Spleen (tissue), 11 donors: ENCODE results near the gene LIN37. TPM values are rescaled to one million over a fixed set of nuclear protein-coding genes. Genes with fewer than 3 reads are reported as not detected.
A peak's percentile ranks its signal among the peaks of the same experiment; 100 is the strongest.

Source experiments
- DNase-seq: peaks from one replicate; pipeline ENCODE4 v3.0.0-alpha.2; 2020
- H3K27ac ChIP-seq, 8 donors: fragments of 200-600 bp; sonication (generic) in 7 of 8; 1 replicate in 4 of 8; 2 replicates in 4 of 8; pipeline versions ENCODE4 v1.5.0 to v1.8.0; 2016 to 2021; ENCODE audit warnings: inconsistent platforms in 4 of 8, mild to moderate bottlenecking in 4 of 8, moderate library complexity in 1 of 8
- H3K27me3 ChIP-seq, 7 donors: fragments of 200-600 bp; sonication (generic) in 6 of 7; replicated peaks in 1 of 7; 1 replicate in 4 of 7; 2 replicates in 3 of 7; pipeline versions ENCODE4 v1.5.0 to v1.8.0; 2016 to 2021; ENCODE audit warnings: inconsistent platforms in 3 of 7, mild to moderate bottlenecking in 1 of 7
- H3K36me3 ChIP-seq, 6 donors: fragments of 200-600 bp; sonication (generic) in 5 of 6; 1 replicate in 4 of 6; 2 replicates in 2 of 6; pipeline versions ENCODE4 v1.5.0 to v1.8.0; 2016 to 2021; ENCODE audit warnings: inconsistent platforms in 2 of 6
- H3K4me1 ChIP-seq, 6 donors: fragments of 200-600 bp; sonication (generic) in 5 of 6; 1 replicate in 3 of 6; 2 replicates in 3 of 6; pipeline versions ENCODE4 v1.5.0 to v1.8.0; 2016 to 2021; ENCODE audit warnings: inconsistent platforms in 3 of 6
- H3K4me3 ChIP-seq, 8 donors: fragments of 200-600 bp; sonication (generic) in 7 of 8; 1 replicate in 4 of 8; 2 replicates in 4 of 8; pipeline versions ENCODE4 v1.5.0 to v1.8.0; 2016 to 2021; ENCODE audit warnings: inconsistent platforms in 4 of 8, mild to moderate bottlenecking in 4 of 8, moderate library complexity in 2 of 8
- H3K9me3 ChIP-seq, 8 donors: fragments of 200-600 bp; sonication (generic) in 7 of 8; 1 replicate in 4 of 8; 2 replicates in 4 of 8; pipeline versions ENCODE4 v1.5.0 to v1.8.0; 2016 to 2021; ENCODE audit warnings: inconsistent platforms in 4 of 8
- POLR2A ChIP-seq, 3 donors: fragments of 450-650 bp; IDR thresholded peaks; one replicate each; pipeline ENCODE4 v1.5.1; 2017; ENCODE audit warnings: antibody characterized with exemption in 3 of 3, mild to moderate bottlenecking in 1 of 3
- POLR2AphosphoS5 ChIP-seq, 3 donors: sonication (generic); formaldehyde crosslinking; IDR thresholded peaks; one replicate each; pipeline ENCODE4 v1.5.1; 2017; ENCODE audit warnings: antibody characterized with exemption in 3 of 3
- WGBS, 5 donors: extraction: QIAGEN DNeasy Blood & Tissue Kit in 3 of 5; methylation state at CpG; one replicate each; pipeline versions ENCODE4 v1.1.5 to v1.1.7; 2013 to 2018; 5-methylcytosine and 5-hydroxymethylcytosine counted together
- intact Hi-C: fragments of 100-400 bp; cut with DNase I; formaldehyde crosslinking; loops from one replicate; pipeline ENCODE4 v1.15.0; 2023; ENCODE audit warnings: low total_unique reads
- polyA plus RNA-seq, 3 donors: library from polyadenylated mRNA; stranded (reverse); fragments of 200-250 nt; gene quantifications; one replicate each; pipeline ENCODE4 v1.2.1, GENCODE V29; 2013
- total RNA-seq, 7 donors: library from RNA; depleted of rRNA in 3 of 7; stranded (reverse); fragments of >200 nt in 3 of 7; fragmentation: NEBNext Ultra II Directional in 4 of 7; extraction: Animal tissue kit (Norgen Biotek cat#: 25700) in 4 of 7; gene quantifications; one replicate each; pipeline versions ENCODE4 v1.1.0 to v1.2.1, GENCODE V29; 2016 to 2021
- TF ChIP-seq, protein P1 (sequence below), 11 experiments: fragments of 200-600 bp in 7 of 11; fragments of 450-650 bp in 4 of 11; sonication (generic) in 4 of 11; IDR thresholded peaks in 8 of 11; conservative IDR thresholded peaks in 3 of 11; 1 replicate in 7 of 11; 2 replicates in 4 of 11; pipeline versions ENCODE4 v1.4.0 to v1.8.0; 2016 to 2021; ENCODE audit warnings: antibody characterized with exemption in 11 of 11, inconsistent platforms in 4 of 11, mild to moderate bottlenecking in 1 of 11
- donor health status: healthy with polysubstance abuse.
- donor health status: DM: no; HTN: no; CAD: no; lungs with moderate emphysema.
- donor health status: DM: no; HTN: no; CAD: no.
- donor health status: Bipolar disorder and iron deficiency.
- donor health status: healthy.
- donor health status: DM: no; HTN: no; CAD: no.
- donor health status: DM: yes; HTN: yes; CAD: no.

Gene LIN37
- total and polyA plus RNA-seq, 10 donors = 7.0 to 28.5 (median 14.2) TPM

DNA sequence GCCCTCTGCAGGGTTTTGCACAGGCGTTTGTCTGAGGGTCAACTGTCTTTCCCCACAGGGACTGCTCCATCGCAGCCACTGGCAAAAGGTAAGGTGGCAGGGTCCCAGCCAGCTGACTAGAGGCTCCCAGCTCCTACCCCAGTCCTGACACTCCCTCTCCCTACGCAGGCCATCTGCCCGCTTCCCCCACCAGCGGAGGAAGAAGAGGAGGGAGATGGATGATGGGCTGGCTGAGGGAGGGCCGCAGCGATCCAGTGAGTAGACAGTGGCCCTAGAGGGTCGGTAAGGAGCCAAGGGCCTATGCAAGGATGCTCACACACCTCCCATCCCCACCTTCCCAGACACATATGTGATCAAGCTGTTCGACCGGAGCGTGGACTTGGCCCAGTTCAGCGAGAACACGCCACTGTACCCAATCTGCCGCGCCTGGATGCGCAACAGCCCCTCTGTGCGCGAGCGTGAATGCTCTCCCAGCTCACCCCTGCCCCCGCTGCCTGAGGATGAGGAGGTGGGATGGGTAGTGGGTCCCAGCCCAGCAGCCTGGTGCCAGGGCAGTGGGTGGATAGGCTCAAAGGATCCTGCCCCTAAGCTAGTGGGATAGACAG, 4.5 kb downstream of the LIN37 start:
- DNase-seq = peak; percentile 69
- intact Hi-C loops = no loop called here
- peaks cover 0 to 23% (median 4%) of the 10 kb centered on the region in 7 donors for H3K27me3 ChIP-seq
- TF ChIP-seq POLR2AphosphoS5 (IDR thresholded peaks at IDR 0.05) = peak in 1 of 3 donors; percentile 11
- no peak for TF ChIP-seq POLR2A (IDR thresholded peaks at IDR 0.05)
- H3K4me1 ChIP-seq = peaks cover 30 to 59% (median 46%) of the 10 kb centered on the region in 6 donors
- 96 to 98% (median 96%) methylated on average over 18 to 20 of the region's 20 CpGs for WGBS, 5 donors
- H3K27ac ChIP-seq = no peak overlapping the region
- H3K36me3 ChIP-seq = peaks cover 0 to 44% (median 29%) of the 10 kb centered on the region in 6 donors
- no peak overlapping the region for H3K4me3 ChIP-seq
- no peaks in the 10 kb centered on the region for H3K9me3 ChIP-seq

DNA sequence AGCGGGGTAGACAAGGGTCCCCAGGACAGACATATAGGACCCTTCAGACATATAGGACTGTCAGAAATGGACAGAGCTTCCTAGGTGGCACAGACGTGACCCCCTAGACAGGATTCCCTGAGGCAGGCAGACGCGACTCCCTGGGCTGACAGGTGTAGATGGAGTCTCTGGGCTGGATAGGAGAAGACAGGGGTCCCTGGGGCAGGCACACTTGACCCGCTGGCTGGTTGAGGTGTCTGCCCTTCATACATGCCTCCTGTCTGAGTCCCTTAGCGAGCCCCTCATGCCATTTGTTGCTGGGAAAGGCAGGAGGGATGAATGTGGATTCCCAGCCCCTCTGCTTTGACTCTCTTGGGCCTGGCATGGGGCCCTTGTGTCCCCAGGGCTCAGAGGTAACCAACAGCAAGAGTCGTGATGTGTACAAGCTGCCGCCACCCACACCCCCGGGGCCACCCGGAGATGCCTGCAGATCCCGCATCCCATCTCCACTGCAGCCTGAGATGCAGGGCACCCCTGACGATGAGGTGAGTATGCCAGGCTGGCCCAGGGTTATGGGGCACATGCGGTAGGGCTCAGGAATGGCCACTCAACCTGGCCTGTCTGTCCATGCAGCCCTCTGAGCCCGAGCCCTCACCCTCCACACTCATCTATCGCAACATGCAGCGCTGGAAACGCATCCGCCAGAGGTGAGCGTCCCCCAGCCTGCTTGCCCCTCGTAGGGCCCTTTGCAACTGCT, 5.4 kb downstream of the LIN37 start:
- Histone ChIP-seq H3K36me3 (peaks cover 0 to 44% (median 29%) of the 10 kb centered on the region in 6 donors), H3K4me3 (no peak overlapping the region), H3K4me1 (peaks cover 30 to 59% (median 46%) of the 10 kb centered on the region in 6 donors), H3K9me3 (no peaks in the 10 kb centered on the region), H3K27me3 (peaks cover 0 to 23% (median 4%) of the 10 kb centered on the region in 7 donors), H3K27ac (no peak overlapping the region)
- peak in 1 of 3 donors; percentile 44 for TF ChIP-seq POLR2AphosphoS5 (IDR thresholded peaks at IDR 0.05)
- no peak for TF ChIP-seq POLR2A (IDR thresholded peaks at IDR 0.05)
- intact Hi-C loops = no loop called here
- DNase-seq = peak; percentile 37
- WGBS, 5 donors = 89 to 99% (median 97%) methylated on average over 11 to 20 of the region's 20 CpGs

- no peak for DNase-seq
- H3K9me3 ChIP-seq = no peaks in the 10 kb centered on the region
- intact Hi-C loops = no loop called here
- H3K27ac ChIP-seq = peak overlapping the region in 2 of 8 donors; percentile 96 to 98
- peaks cover 0 to 44% (median 29%) of the 10 kb centered on the region in 6 donors for H3K36me3 ChIP-seq
- H3K27me3 ChIP-seq = peaks cover 0 to 23% (median 4%) of the 10 kb centered on the region in 7 donors
- no peak overlapping the region for H3K4me3 ChIP-seq
- H3K4me1 ChIP-seq = peaks cover 28 to 59% (median 45%) of the 10 kb centered on the region in 6 donors
- TF ChIP-seq, protein P1, sequence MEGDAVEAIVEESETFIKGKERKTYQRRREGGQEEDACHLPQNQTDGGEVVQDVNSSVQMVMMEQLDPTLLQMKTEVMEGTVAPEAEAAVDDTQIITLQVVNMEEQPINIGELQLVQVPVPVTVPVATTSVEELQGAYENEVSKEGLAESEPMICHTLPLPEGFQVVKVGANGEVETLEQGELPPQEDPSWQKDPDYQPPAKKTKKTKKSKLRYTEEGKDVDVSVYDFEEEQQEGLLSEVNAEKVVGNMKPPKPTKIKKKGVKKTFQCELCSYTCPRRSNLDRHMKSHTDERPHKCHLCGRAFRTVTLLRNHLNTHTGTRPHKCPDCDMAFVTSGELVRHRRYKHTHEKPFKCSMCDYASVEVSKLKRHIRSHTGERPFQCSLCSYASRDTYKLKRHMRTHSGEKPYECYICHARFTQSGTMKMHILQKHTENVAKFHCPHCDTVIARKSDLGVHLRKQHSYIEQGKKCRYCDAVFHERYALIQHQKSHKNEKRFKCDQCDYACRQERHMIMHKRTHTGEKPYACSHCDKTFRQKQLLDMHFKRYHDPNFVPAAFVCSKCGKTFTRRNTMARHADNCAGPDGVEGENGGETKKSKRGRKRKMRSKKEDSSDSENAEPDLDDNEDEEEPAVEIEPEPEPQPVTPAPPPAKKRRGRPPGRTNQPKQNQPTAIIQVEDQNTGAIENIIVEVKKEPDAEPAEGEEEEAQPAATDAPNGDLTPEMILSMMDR (IDR thresholded peaks at IDR 0.05 in 8 of 11, conservative IDR thresholded peaks at IDR 0.05 in 3 of 11) = no peak
- TF ChIP-seq POLR2AphosphoS5 (IDR thresholded peaks at IDR 0.05) = no peak
- no peak for TF ChIP-seq POLR2A (IDR thresholded peaks at IDR 0.05)
- WGBS, 5 donors = 88 to 94% (median 90%) methylated on average over 13 of the region's 13 CpGs
Observed at GRCh38 chr19:35754370-35755130, 6.2 kb downstream of the LIN37 start.

- H3K27ac ChIP-seq = peak overlapping the region in 3 of 8 donors; percentile 12 to 98 (median 96)
- H3K4me3 ChIP-seq = peak overlapping the region in 6 of 8 donors; percentile 17 to 93 (median 28)
- no peak for DNase-seq
- no peak for TF ChIP-seq POLR2A (IDR thresholded peaks at IDR 0.05)
- no peak for TF ChIP-seq POLR2AphosphoS5 (IDR thresholded peaks at IDR 0.05)
- TF ChIP-seq, protein P1 (IDR thresholded peaks at IDR 0.05 in 8 of 11, conservative IDR thresholded peaks at IDR 0.05 in 3 of 11) = no peak
- H3K36me3 ChIP-seq = peaks cover 0 to 47% (median 29%) of the 10 kb centered on the region in 6 donors
- no peaks in the 10 kb centered on the region for H3K9me3 ChIP-seq
- peaks cover 0 to 23% (median 4%) of the 10 kb centered on the region in 7 donors for H3K27me3 ChIP-seq
- intact Hi-C loops = no loop called here
- peaks cover 25 to 59% (median 41%) of the 10 kb centered on the region in 6 donors for H3K4me1 ChIP-seq
- 47 to 67% (median 58%) methylated on average over 16 to 17 of the region's 17 CpGs for WGBS, 5 donors
Observed at GRCh38 chr19:35755131-35755549, 6.8 kb downstream of the LIN37 start.
